Fibroblast of lung (primary cell): ENCODE results near the gene GPC6. TPM values are rescaled to one million over a fixed set of nuclear protein-coding genes. Genes with fewer than 3 reads are reported as not detected.

ENCODE experiments used
- DNase-seq, 2 donors: peaks; one replicate each; pipeline versions ENCODE4 v3.0.0 to v3.0.0-alpha.2; 2010; ENCODE audit warnings: low read depth in 2 of 2
- H2AFZ ChIP-seq: 2 replicates; pipeline ENCODE4 v1.5.1; 2012; ENCODE audit warnings: low read length, control low read depth, inconsistent platforms
- H3K27ac ChIP-seq: 2 replicates; pipeline ENCODE4 v1.5.1; 2011; ENCODE audit warnings: low read length, control low read depth; ENCODE audit not compliant: insufficient read depth
- H3K27me3 ChIP-seq: 2 replicates; pipeline ENCODE4 v1.5.1; 2011; ENCODE audit warnings: mild to moderate bottlenecking, low read length; ENCODE audit not compliant: control insufficient read depth, insufficient read depth
- H3K36me3 ChIP-seq: 2 replicates; pipeline ENCODE4 v1.5.1; 2011; ENCODE audit warnings: low read length; ENCODE audit not compliant: control insufficient read depth, insufficient read depth
- H3K4me1 ChIP-seq: 2 replicates; pipeline ENCODE4 v1.5.1; 2011; ENCODE audit warnings: low read length; ENCODE audit not compliant: control insufficient read depth, insufficient read depth; ENCODE audit errors: extremely low read depth
- H3K4me2 ChIP-seq: 2 replicates; pipeline ENCODE4 v1.5.1; 2011; ENCODE audit warnings: low read length, control low read depth; ENCODE audit not compliant: insufficient read depth; ENCODE audit errors: extremely low read depth
- H3K4me3 ChIP-seq, 4 experiments: fragments of 200-600 bp in 1 of 4; sonication (generic) in 1 of 4; replicated peaks in 1 of 4; 2 replicates each; pipeline ENCODE4 v1.5.1; 2011 to 2016; ENCODE audit warnings: low read length in 4 of 4, low read depth in 3 of 4, mild to moderate bottlenecking in 3 of 4, control low read depth in 2 of 4, inconsistent platforms in 1 of 4, mixed read lengths in 1 of 4; ENCODE audit not compliant: insufficient read depth in 1 of 4; ENCODE audit errors: control extremely low read depth in 1 of 4
- H3K79me2 ChIP-seq: 2 replicates; pipeline ENCODE4 v1.5.1; 2012; ENCODE audit warnings: mild to moderate bottlenecking, low read length, inconsistent platforms; ENCODE audit not compliant: control insufficient read depth, insufficient read depth
- H3K9ac ChIP-seq: 2 replicates; pipeline ENCODE4 v1.5.1; 2011; ENCODE audit warnings: mild to moderate bottlenecking, low read length, control low read depth; ENCODE audit not compliant: insufficient read depth
- H3K9me3 ChIP-seq: 2 replicates; pipeline ENCODE4 v1.5.1; 2012; ENCODE audit warnings: low read depth, low read length; ENCODE audit not compliant: control insufficient read depth, insufficient read depth
- H4K20me1 ChIP-seq: 2 replicates; pipeline ENCODE4 v1.5.1; 2011; ENCODE audit warnings: low read length; ENCODE audit not compliant: control insufficient read depth, insufficient read depth; ENCODE audit errors: extremely low read depth
- CTCF ChIP-seq, 2 donors: IDR thresholded peaks in 1 of 2; conservative IDR thresholded peaks in 1 of 2; 1 replicate in 1 of 2; 2 replicates in 1 of 2; pipeline ENCODE4 v1.5.1; 2011 to 2012; ENCODE audit warnings: low read length in 2 of 2, control low read depth in 1 of 2, inconsistent platforms in 1 of 2, low read depth in 1 of 2, mild to moderate bottlenecking in 1 of 2
- EZH2 ChIP-seq: IDR thresholded peaks from 2 replicates; pipeline ENCODE4 v1.5.1; 2012; ENCODE audit warnings: low read length, control low read depth, mild to moderate bottlenecking; ENCODE audit errors: missing control alignments
- polyA plus RNA-seq, 2 donors: library from polyadenylated mRNA; depleted of rRNA in 1 of 2; stranded (reverse) in 1 of 2; unstranded in 1 of 2; fragments of >200 nt; gene quantifications; 2 replicates each; pipeline ENCODE4 v1.2.1, GENCODE V29; 2011 to 2012; ENCODE audit warnings: missing spikeins in 1 of 2
- total RNA-seq: library from RNA; depleted of rRNA; stranded (reverse); fragments of >200 nt; gene quantifications from 2 replicates; pipeline ENCODE4 v1.2.1, GENCODE V29; 2014

Gene GPC6
- total and polyA plus RNA-seq, 2 donors (not counting 1 experiment from before 2014, with no cell fraction given) = 11.2 to 33.7 TPM

GRCh38 chr13:93430381-93430780 lies 203.8 kb downstream of the GPC6 start:
- H3K4me3 ChIP-seq = no peak overlapping the region
- H3K4me1 ChIP-seq = no peaks in the 10 kb centered on the region
- no peak overlapping the region for H3K4me2 ChIP-seq
- no peaks in the 10 kb centered on the region for H4K20me1 ChIP-seq
- DNase-seq = no peak
- H3K27ac ChIP-seq = no peak overlapping the region
- H3K79me2 ChIP-seq = no peaks in the 10 kb centered on the region
- no peak overlapping the region for H3K9ac ChIP-seq
- H3K36me3 ChIP-seq = no peaks in the 10 kb centered on the region
- H3K27me3 ChIP-seq = no peaks in the 10 kb centered on the region
- TF ChIP-seq CTCF (conservative IDR thresholded peaks at IDR 0.05 in 1 of 2, IDR thresholded peaks at IDR 0.05 in 1 of 2; ENCODE audit: low read depth in 1 of 2, low read length in 2 of 2) = no peak
- no peak for TF ChIP-seq EZH2
- no peak overlapping the region for H2AFZ ChIP-seq
- H3K9me3 ChIP-seq = no peaks in the 10 kb centered on the region

- TF ChIP-seq CTCF (conservative IDR thresholded peaks at IDR 0.05 in 1 of 2, IDR thresholded peaks at IDR 0.05 in 1 of 2; ENCODE audit: low read depth in 1 of 2, low read length in 2 of 2) (no peak), EZH2 (no peak)
- Histone ChIP-seq H3K36me3 (no peaks in the 10 kb centered on the region), H4K20me1 (no peaks in the 10 kb centered on the region), H3K27ac (no peak overlapping the region), H3K4me1 (no peaks in the 10 kb centered on the region), H3K4me3 (no peak overlapping the region), H3K9me3 (no peaks in the 10 kb centered on the region), H2AFZ (no peak overlapping the region), H3K79me2 (no peaks in the 10 kb centered on the region), H3K4me2 (no peak overlapping the region), H3K27me3 (no peaks in the 10 kb centered on the region), H3K9ac (no peak overlapping the region)
- DNase-seq = no peak
Measured at GRCh38 chr13:93435651-93436050, 209.0 kb downstream of the GPC6 start.

- no peaks in the 10 kb centered on the region for H3K4me1 ChIP-seq
- no peak overlapping the region for H3K27ac ChIP-seq
- no peaks in the 10 kb centered on the region for H3K36me3 ChIP-seq
- H2AFZ ChIP-seq = no peak overlapping the region
- no peaks in the 10 kb centered on the region for H3K9me3 ChIP-seq
- no peak for DNase-seq
- H3K9ac ChIP-seq = no peak overlapping the region
- TF ChIP-seq CTCF (conservative IDR thresholded peaks at IDR 0.05 in 1 of 2, IDR thresholded peaks at IDR 0.05 in 1 of 2; ENCODE audit: low read depth in 1 of 2, low read length in 2 of 2) (no peak), EZH2 (no peak)
- H3K79me2 ChIP-seq = no peaks in the 10 kb centered on the region
- no peak overlapping the region for H3K4me3 ChIP-seq
- H3K27me3 ChIP-seq = no peaks in the 10 kb centered on the region
- H3K4me2 ChIP-seq = no peak overlapping the region
- H4K20me1 ChIP-seq = no peaks in the 10 kb centered on the region
Measured at GRCh38 chr13:93437081-93437480, 210.5 kb downstream of the GPC6 start.
